ENCODE data around the gene ROBO2.

ROBO2 gene

DNA sequence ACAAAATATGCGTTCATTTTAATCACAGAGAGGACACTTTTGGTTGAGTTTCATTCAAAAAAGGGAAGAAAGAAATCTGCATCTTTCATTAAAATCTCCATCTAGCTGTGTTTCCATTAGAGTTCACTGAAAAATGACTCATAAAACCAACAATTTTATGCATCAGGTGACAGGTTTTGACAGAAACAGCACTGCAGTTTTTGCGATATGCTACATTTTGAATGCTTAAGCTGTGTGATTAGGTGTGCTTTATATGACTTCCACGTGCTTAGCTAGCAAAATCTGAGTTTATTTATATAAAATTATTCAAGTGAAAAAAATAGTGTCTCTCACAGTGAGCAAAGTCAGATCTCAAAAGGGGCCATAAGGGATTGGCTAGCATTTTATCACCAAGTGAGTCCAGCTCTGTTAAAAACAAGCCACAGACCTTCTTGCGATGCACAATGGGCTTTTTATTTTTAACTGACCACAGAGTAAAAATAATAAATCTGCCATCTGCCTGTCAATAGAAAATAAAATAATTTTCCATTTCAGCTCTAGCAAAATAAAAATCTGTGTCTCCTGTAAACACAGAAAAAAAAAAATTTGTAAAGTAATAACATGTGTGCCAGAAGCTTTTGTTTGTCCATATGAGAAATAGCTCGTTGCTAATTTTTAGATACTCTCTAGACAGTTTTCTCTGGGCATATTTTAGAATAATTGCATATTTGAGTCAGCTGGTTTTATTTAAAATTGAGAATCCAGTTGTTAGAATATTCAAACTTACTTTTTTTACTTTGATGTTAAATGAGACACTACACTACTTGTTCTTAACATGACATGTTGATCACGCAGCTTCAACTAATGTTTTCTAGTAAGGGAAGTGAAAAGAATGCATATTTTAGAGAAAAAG lies 409.8 kb downstream of the ROBO2 start:
- TF ChIP-seq JUND (IDR thresholded peaks at IDR 0.05; ENCODE audit: low read depth), result no peak
- in situ Hi-C loops (cut with HindIII; ENCODE audit: low pct_unique_long_range_greater_than_20kb, low sequenced_read_pairs), result no loop called here
- no peak for DNase-seq (ENCODE audit: low read depth in 1 of 2, low spot score in 1 of 2)

DNA sequence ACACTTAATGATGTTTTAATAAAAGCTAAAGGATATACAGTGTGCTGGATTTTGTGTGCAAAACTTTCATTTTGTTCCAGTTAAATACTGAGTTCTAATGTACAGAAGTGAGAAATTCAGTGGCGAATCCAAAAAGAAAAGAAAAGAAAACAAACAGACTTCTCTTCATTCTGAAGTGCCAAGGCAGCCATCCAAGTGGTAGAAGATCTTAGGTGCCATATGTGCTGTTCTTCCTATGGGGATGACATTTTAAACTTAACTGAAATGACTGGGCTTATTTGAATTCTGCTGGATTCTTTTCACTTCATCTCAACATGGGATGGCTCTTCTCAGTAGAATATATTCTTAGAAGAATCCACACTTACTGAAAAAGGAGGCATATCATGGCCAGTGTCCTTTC lies 416.5 kb downstream of the ROBO2 start:
- no peak for TF ChIP-seq JUND (IDR thresholded peaks at IDR 0.05; ENCODE audit: low read depth)
- DNase-seq (ENCODE audit: low read depth in 1 of 2, low spot score in 1 of 2), result no peak
- in situ Hi-C loops (cut with HindIII; ENCODE audit: low pct_unique_long_range_greater_than_20kb, low sequenced_read_pairs), result no loop called here

DNA sequence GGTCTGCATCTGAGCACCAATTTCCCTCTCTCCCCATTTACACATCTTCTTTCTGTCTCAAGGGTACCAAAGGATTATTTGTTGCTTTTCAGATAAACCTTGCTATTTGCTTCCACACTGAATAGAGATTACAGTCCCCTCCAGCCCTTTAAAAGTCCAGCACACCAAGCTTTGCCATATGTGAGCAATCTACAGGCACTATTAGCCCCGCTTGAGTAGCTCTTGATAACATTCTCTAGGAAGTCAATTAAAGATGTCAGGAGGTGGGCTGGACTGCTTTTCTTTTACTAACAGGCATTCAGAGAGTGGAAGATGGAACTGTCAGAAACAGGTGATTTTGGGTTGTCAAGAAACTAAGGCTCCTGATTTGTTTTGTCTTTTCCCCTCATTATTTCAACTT lies 417.0 kb downstream of the ROBO2 start:
- no peak for TF ChIP-seq JUND (IDR thresholded peaks at IDR 0.05; ENCODE audit: low read depth)
- no peak for DNase-seq (ENCODE audit: low read depth in 1 of 2, low spot score in 1 of 2)
- in situ Hi-C loops (cut with HindIII; ENCODE audit: low pct_unique_long_range_greater_than_20kb, low sequenced_read_pairs), result no loop called here

DNA sequence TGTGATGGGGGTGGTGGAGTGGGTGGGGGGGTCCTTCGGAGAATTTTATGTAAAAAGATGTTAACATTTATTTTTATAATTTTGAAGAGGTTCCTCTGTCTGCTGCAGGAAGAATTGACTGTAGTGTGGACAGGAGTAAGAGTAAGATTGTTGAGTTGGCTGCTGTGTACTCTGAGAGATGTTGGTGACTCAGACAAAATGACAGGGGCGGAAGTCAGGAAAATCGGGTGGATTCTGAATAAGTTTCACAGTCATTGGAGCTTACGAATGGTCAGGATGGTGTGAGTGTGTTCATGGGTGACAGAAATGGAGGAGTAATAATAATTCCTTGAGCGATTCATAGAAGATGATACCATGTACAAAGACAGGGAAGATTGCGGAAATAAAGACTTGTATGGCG lies 420.0 kb downstream of the ROBO2 start:
- TF ChIP-seq JUND (IDR thresholded peaks at IDR 0.05; ENCODE audit: low read depth), result no peak
- in situ Hi-C loops (cut with HindIII; ENCODE audit: low pct_unique_long_range_greater_than_20kb, low sequenced_read_pairs), result no loop called here
- no peak for DNase-seq (ENCODE audit: low read depth in 1 of 2, low spot score in 1 of 2)

DNA sequence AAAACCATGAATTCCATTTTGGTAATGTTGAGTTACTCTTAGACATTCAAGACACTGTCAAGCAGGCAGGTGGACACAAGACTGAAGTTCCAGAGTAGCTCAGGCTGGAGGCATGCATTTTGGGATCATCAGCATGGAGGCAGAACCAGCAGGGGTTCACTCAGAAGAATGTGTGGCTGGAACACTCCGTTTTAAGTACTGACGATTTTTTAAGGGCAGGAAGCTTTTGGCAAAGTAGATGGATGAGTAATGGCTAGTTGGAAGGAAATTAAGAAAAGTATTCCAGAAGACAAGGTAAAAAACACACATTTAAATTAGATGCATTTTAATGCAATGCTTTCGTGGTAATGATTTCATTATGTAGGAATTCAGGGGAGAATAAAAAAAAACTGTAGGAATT lies 420.4 kb downstream of the ROBO2 start:
- in situ Hi-C loops (cut with HindIII; ENCODE audit: low pct_unique_long_range_greater_than_20kb, low sequenced_read_pairs), result no loop called here
- no peak for DNase-seq (ENCODE audit: low read depth in 1 of 2, low spot score in 1 of 2)
- no peak for TF ChIP-seq JUND (IDR thresholded peaks at IDR 0.05; ENCODE audit: low read depth)

DNA sequence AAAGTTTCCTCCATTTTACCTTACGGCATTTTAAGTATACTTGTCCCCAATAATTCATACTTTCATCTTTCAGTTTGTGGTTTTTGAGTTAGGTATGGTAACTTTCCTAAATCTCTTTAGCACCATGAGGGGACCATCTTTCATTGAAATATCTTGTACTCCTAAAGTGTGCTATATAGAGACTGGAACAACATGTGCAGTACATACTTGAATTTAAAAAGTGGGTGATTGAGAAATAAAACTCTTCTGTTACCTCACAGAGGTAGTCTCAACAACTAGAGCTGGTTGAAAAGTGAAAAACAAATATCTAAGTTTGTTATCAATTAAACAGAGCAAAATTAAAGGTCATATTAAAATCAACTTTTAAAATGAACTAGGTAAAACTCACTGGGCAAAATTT lies 423.1 kb downstream of the ROBO2 start:
- in situ Hi-C loops (cut with HindIII; ENCODE audit: low pct_unique_long_range_greater_than_20kb, low sequenced_read_pairs), result no loop called here
- TF ChIP-seq JUND (IDR thresholded peaks at IDR 0.05; ENCODE audit: low read depth), result no peak
- no peak for DNase-seq (ENCODE audit: low read depth in 1 of 2, low spot score in 1 of 2)

DNA sequence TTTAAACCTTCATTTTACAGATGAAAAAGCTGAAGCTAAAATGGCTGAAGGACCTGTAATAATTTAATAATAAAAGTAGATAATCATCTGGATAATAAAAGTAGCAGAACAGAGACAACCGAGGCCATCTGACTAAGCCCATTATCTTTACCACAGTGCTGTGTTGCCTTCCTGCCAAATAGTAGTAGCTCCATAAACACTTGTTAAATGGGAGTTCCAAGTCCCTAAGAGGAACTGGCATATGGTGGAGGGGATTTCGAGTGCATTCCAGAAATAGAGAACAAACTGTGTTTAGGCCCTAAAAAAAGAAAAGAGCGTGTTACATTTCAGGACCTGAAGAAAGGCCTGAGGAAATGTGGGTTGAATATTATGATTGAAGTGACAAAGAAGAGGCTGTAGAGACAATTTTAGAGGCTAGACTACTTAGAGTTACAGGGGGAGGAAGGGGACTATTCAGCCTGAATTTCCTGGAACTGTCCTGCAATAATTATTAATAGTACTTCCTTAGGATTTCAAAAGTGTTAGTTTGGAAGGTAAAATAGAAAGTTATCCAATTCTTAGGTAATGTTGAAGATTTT lies 424.3 kb downstream of the ROBO2 start:
- TF ChIP-seq JUND (IDR thresholded peaks at IDR 0.05; ENCODE audit: low read depth), result no peak
- DNase-seq (ENCODE audit: low read depth in 1 of 2, low spot score in 1 of 2), result no peak
- in situ Hi-C loops (cut with HindIII; ENCODE audit: low pct_unique_long_range_greater_than_20kb, low sequenced_read_pairs), result no loop called here

- in situ Hi-C loops (cut with HindIII; ENCODE audit: low pct_unique_long_range_greater_than_20kb, low sequenced_read_pairs), result no loop called here
- DNase-seq (ENCODE audit: low read depth in 1 of 2, low spot score in 1 of 2), result no peak
- TF ChIP-seq JUND (IDR thresholded peaks at IDR 0.05; ENCODE audit: low read depth), result no peak
Observed at GRCh38 chr3:77466562-77467115, 426.7 kb downstream of the ROBO2 start.

DNA sequence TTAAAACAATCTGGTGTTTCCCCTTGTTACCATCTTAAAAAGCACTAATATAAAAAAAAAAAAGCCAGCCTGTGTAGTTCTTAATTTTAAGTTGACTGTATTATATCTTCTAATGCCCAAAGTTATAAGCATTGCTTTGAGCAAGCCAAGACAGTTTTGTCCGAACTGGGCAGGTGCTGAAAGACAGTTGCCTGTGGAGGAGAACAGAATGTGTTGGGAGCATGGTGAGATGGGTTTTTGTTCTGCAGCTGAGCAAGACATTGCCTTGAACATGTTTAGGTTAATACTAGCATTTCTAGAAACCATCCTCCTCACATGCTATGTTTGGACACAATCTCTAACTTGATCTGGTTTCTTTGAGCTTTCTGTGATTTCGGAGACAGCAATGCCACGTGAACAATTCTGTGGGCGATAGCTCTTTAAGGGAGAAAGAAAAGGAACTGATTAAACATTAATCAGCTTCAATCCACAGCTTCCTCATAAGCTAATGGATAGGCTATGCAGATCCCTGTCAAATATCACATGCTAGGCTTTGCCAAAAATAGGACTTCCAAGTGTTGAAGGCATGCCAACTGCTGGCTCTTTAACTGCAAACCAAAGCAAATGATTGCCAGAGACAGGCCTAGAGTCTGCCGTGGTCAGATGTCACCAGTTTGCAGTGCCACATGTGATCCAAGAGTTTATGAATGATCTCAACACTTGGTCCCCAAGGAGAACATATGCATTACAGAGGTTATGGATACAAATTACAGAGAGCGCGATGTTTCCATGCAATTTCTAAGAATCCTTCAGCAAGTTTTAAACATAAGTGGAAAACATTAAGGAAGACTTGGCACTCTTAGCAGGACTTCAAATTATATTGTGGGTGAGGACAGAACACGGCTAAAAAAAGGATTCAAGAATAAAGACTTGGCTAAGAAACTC lies 428.1 kb downstream of the ROBO2 start:
- in situ Hi-C loops (cut with HindIII; ENCODE audit: low pct_unique_long_range_greater_than_20kb, low sequenced_read_pairs), result no loop called here
- DNase-seq (ENCODE audit: low read depth in 1 of 2, low spot score in 1 of 2), result no peak
- no peak for TF ChIP-seq JUND (IDR thresholded peaks at IDR 0.05; ENCODE audit: low read depth)

GRCh38 chr3:77468626-77469020 lies 428.7 kb downstream of the ROBO2 start:
- TF ChIP-seq JUND (IDR thresholded peaks at IDR 0.05; ENCODE audit: low read depth), result no peak
- in situ Hi-C loops (cut with HindIII; ENCODE audit: low pct_unique_long_range_greater_than_20kb, low sequenced_read_pairs), result no loop called here
- no peak for DNase-seq (ENCODE audit: low read depth in 1 of 2, low spot score in 1 of 2)

DNA sequence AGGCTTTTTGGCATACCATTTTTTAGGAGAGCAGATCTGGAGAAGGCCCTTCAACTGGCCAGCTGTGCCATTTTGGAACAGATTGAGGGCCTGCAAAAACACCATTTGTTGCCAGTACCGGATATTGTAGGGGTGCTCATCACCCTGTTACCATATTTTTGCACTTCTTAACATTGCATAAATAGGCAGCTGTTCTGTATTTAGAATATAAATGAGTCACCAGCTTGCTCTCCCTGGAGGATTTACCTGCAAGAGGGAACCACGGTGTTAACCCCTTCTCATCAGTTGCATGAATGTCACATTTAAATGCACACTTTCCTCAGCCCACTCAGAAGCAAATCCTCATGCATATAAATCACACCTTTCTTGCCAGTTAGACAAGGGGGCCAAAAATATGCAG lies 435.6 kb downstream of the ROBO2 start:
- TF ChIP-seq JUND (IDR thresholded peaks at IDR 0.05; ENCODE audit: low read depth), result no peak
- DNase-seq (ENCODE audit: low read depth in 1 of 2, low spot score in 1 of 2), result no peak
- in situ Hi-C loops (cut with HindIII; ENCODE audit: low pct_unique_long_range_greater_than_20kb, low sequenced_read_pairs), result no loop called here

GRCh38 chr3:77479021-77479420 lies 439.1 kb downstream of the ROBO2 start:
- in situ Hi-C loops (cut with HindIII; ENCODE audit: low pct_unique_long_range_greater_than_20kb, low sequenced_read_pairs), result no loop called here
- TF ChIP-seq JUND (IDR thresholded peaks at IDR 0.05; ENCODE audit: low read depth), result no peak
- no peak for DNase-seq (ENCODE audit: low read depth in 1 of 2, low spot score in 1 of 2)

Measured in T47D (cell line).